ENCODE measurements around the gene ETV6. TPM values are rescaled to one million over a fixed set of nuclear protein-coding genes. Genes with fewer than 3 reads are reported as not detected.

The ETV6 gene
- total RNA-seq, 3 donors from 2014 or later, result 46.7 to 58.0 (median 57.5) TPM

DNA sequence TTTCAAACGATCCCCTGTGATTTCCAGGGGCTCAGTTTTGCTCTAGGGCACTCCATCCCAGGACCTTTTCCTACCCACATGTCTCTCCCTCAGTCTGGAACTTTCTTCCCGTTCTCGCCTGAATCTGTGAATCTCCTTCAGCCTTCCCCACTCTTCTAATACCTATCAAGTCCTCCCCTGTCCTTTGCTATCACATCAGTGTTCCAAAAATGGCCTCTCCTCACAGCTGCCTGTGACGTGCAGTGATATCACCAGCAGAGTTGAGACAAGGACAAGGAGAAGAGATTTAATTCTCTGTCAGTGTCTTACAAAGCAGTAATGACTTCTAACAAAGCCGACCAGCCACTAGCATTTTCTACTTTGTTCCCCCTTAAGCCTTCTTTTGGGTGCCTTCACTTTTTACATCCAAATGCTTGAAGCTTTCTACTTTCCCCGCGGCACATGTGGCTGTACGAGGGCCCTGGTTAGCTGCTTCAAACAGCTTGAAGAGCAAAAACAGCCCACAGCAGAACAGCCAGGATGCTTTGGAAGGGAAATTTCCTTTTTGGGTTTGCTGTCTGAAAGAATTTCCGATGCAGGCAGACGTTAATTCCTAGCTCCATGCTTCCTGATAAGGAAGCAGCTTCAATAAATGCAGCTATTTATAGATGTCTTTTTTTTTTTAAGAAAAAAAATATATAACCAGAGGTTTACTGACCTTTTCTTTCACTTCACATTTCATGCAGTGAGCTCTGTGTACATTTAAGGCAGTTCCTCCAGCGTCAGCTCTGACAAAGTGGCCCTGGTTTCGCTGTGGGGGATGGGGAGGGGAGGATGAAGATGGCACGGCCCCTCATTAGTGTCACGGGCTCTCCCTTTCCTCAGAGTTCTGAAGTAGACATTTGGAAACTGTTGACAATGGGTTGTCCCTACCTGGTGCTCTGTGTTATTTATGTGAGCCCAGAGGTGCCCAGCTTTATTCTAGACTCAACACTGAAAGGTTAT is 109.3 kb downstream of the ETV6 start:
- H3K27me3 Mint-ChIP-seq (ENCODE audit: low read depth), result no peaks in the 10 kb centered on the region
- no peaks in the 10 kb centered on the region for H3K9me3 Mint-ChIP-seq
- DNase-seq (no peak), ATAC-seq (no peak)
- no peak overlapping the region for H3K4me3 Mint-ChIP-seq
- peaks cover 38% of the 10 kb centered on the region for H3K36me3 Mint-ChIP-seq (ENCODE audit: insufficient read depth)
- peaks cover 42% of the 10 kb centered on the region for H3K4me1 Mint-ChIP-seq (ENCODE audit: low read depth)

DNA sequence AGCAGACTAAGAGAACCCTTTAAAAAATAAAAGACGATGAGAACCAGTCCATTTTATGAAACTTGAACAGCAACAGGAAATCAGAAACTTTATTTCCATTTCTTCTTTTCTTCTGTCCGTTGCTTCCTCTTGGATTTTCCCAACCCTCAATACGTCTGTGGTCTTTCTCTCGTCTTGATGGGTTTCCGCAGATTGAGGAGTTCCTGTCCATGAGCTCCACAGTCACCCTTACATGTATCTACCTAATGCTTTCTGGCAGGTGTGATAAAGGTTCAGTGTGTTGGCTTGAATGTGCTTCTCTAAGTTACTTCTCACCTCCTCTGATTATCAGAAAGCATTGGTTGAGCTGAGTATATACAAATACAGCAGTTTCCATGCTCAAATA is 110.0 kb downstream of the ETV6 start:
- Mint-ChIP-seq H3K9me3 (no peaks in the 10 kb centered on the region), H3K4me3 (no peak overlapping the region), H3K4me1 (ENCODE audit: low read depth) (peaks cover 49% of the 10 kb centered on the region), H3K27me3 (ENCODE audit: low read depth) (no peaks in the 10 kb centered on the region), H3K36me3 (ENCODE audit: insufficient read depth) (peaks cover 33% of the 10 kb centered on the region)
- no peak for ATAC-seq
- DNase-seq, result no peak

DNA sequence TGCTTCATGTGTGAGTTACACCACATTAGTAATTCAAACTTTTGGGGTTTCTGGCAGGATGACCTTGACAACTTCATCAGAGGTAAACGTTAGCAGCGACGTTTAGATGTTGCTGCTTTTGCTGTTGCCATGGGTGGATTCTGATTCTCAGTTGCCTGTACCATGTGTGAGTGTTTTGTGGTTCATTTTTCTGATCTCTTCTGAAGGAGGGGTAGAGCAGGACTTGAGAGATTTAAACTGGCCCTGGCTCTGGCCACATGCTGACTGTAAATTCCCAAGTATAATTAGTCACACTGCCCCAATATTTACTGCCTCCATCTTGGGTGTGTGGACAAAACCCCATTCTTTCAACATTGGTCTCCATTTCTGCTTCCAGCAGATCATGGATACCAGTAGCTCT is 110.4 kb downstream of the ETV6 start:
- peaks cover 30% of the 10 kb centered on the region for H3K36me3 Mint-ChIP-seq (ENCODE audit: insufficient read depth)

GRCh38 chr12:11761869-11762567 is 112.5 kb downstream of the ETV6 start:
- H3K4me3 Mint-ChIP-seq, result no peak overlapping the region
- H3K36me3 Mint-ChIP-seq (ENCODE audit: insufficient read depth), result peaks cover 26% of the 10 kb centered on the region

More for the DNA sequence above, 110.4 kb downstream of the ETV6 start:
- Mint-ChIP-seq H3K4me1 (ENCODE audit: low read depth) (peaks cover 53% of the 10 kb centered on the region), H3K4me3 (no peak overlapping the region), H3K9me3 (no peaks in the 10 kb centered on the region), H3K27me3 (ENCODE audit: low read depth) (no peaks in the 10 kb centered on the region)
- no peak for DNase-seq
- no peak for ATAC-seq

DNA sequence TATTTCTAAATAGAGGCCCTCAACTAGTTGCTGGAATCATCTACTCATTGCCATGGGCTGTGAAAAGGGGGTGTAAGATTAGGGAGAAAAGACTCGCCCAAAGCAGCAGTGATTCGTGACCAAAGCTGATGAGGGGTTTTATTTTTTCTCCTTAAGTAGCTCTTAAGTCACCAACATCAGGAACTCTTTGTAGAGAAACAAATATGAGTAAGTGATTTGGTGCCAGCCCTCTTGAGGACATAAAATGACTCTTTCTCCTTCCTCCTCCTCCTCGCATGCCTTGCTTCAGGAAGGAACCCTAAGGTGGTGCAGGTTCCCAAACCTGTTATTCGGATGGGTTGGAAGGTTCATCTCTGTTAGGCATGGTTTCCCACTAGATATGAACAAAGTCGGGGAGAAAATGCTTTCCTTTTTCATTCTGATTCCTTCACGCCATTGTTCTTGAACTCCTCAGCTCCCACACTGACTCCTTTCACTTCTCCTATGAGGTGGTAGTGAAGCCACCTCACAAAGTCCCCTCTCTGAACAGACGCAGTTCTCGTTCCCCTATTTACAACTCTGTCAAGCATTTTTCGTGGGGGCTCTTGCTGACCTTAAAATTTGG is 113.4 kb downstream of the ETV6 start:
- H3K4me1 Mint-ChIP-seq (ENCODE audit: low read depth), result peaks cover 81% of the 10 kb centered on the region
- peaks cover 29% of the 10 kb centered on the region for H3K36me3 Mint-ChIP-seq (ENCODE audit: insufficient read depth)
- DNase-seq, result no peak
- ATAC-seq, result peak; percentile 32 to 41
- no peak overlapping the region for H3K4me3 Mint-ChIP-seq
- no peaks in the 10 kb centered on the region for H3K27me3 Mint-ChIP-seq (ENCODE audit: low read depth)
- no peaks in the 10 kb centered on the region for H3K9me3 Mint-ChIP-seq

More at GRCh38 chr12:11761869-11762567, 112.5 kb downstream of the ETV6 start:
- ATAC-seq (no peak), DNase-seq (no peak)
- H3K27me3 Mint-ChIP-seq (ENCODE audit: low read depth), result no peaks in the 10 kb centered on the region
- no peaks in the 10 kb centered on the region for H3K9me3 Mint-ChIP-seq
- peaks cover 74% of the 10 kb centered on the region for H3K4me1 Mint-ChIP-seq (ENCODE audit: low read depth)

GRCh38 chr12:11763760-11764520 is 114.5 kb downstream of the ETV6 start:
- ATAC-seq (no peak), DNase-seq (no peak)
- peaks cover 24% of the 10 kb centered on the region for H3K36me3 Mint-ChIP-seq (ENCODE audit: insufficient read depth)
- H3K9me3 Mint-ChIP-seq, result no peaks in the 10 kb centered on the region
- no peak overlapping the region for H3K4me3 Mint-ChIP-seq
- H3K4me1 Mint-ChIP-seq (ENCODE audit: low read depth), result peaks cover 87% of the 10 kb centered on the region
- H3K27me3 Mint-ChIP-seq (ENCODE audit: low read depth), result no peaks in the 10 kb centered on the region

DNA sequence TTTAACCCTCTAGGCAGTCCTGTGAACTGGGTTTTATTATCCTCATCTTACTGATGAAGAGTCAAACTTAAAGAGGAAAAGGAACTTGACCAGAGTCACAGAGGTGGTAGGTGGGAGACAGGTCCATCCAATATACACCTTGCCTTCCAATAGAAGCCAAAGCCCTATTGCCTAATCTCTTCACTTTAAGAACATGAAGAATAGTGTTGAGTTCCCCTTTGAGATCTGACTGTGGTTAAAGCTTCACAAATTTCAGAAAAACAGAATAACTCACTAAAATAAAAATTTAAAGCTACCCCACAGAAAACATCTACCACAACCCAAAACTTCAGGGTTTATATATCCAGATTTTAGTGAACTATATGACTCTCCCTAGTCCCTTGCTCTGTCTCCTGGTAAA is 115.4 kb downstream of the ETV6 start:
- peak overlapping the region; percentile 8 for H3K4me3 Mint-ChIP-seq
- ATAC-seq, result no peak

GRCh38 chr12:11765421-11765816 is 115.9 kb downstream of the ETV6 start:
- DNase-seq (no peak), ATAC-seq (peak; percentile 12 to 22)
- Mint-ChIP-seq H3K9me3 (no peaks in the 10 kb centered on the region), H3K27me3 (ENCODE audit: low read depth) (no peaks in the 10 kb centered on the region), H3K36me3 (ENCODE audit: insufficient read depth) (peaks cover 29% of the 10 kb centered on the region), H3K4me1 (ENCODE audit: low read depth) (peaks cover 94% of the 10 kb centered on the region), H3K4me3 (peak overlapping the region; percentile 32)

More for the DNA sequence above, 115.4 kb downstream of the ETV6 start:
- Mint-ChIP-seq H3K36me3 (ENCODE audit: insufficient read depth) (peaks cover 28% of the 10 kb centered on the region), H3K27me3 (ENCODE audit: low read depth) (no peaks in the 10 kb centered on the region), H3K4me1 (ENCODE audit: low read depth) (peaks cover 92% of the 10 kb centered on the region), H3K9me3 (no peaks in the 10 kb centered on the region)
- DNase-seq, result no peak

DNA sequence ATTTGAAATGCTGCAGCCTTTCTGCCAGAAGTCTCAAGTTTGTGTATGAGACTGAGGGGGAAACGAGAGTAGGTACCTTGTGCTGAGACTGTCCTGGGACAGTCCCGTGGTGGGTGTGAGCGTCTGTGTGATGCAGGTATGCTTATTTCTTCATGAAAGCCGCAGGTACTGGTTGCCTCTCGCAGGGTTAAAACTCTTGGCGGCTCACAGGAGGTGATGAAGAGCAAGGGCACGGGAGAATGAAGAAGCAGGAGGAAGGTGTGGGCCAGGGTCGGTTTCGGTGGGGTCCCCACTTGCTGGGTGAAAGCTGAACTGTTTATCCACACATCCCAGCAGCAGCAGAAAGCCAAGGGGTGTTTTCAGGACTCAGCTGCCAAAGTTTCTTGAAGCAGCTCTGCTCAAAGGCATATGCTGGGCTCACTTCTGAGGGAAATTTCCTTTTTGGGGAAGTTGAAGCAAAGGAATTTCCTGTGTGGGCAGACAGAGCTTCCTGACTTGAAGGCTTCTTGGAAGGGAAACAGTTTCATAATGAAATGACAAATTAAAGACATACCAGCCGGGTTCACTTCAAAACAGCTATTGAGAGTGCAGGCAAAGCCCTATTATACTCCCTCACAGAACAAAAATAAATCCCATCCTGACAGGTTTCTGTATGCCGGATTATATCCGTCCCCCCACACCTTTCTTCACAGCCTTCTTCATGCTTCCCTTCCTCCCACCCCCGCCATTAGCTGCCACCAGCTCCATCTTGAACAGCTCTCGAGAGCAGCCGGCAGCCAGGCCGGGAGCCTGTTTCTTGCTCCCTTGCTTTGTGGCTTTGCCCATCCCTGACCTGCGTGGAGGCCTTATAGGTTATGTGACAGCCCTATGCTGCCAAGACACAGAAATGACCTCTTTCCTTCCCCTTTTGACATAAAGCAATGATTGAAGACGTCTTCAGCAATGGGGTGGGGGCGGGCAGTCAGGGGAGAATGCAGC is 116.6 kb downstream of the ETV6 start:
- peak; percentile 47 for DNase-seq
- ATAC-seq, result peak; percentile 86 to 87
- H3K4me3 Mint-ChIP-seq, result peak overlapping the region; percentile 32
- peaks cover 97% of the 10 kb centered on the region for H3K4me1 Mint-ChIP-seq (ENCODE audit: low read depth)
- no peaks in the 10 kb centered on the region for H3K9me3 Mint-ChIP-seq
- no peaks in the 10 kb centered on the region for H3K27me3 Mint-ChIP-seq (ENCODE audit: low read depth)
- H3K36me3 Mint-ChIP-seq (ENCODE audit: insufficient read depth), result peaks cover 26% of the 10 kb centered on the region

DNA sequence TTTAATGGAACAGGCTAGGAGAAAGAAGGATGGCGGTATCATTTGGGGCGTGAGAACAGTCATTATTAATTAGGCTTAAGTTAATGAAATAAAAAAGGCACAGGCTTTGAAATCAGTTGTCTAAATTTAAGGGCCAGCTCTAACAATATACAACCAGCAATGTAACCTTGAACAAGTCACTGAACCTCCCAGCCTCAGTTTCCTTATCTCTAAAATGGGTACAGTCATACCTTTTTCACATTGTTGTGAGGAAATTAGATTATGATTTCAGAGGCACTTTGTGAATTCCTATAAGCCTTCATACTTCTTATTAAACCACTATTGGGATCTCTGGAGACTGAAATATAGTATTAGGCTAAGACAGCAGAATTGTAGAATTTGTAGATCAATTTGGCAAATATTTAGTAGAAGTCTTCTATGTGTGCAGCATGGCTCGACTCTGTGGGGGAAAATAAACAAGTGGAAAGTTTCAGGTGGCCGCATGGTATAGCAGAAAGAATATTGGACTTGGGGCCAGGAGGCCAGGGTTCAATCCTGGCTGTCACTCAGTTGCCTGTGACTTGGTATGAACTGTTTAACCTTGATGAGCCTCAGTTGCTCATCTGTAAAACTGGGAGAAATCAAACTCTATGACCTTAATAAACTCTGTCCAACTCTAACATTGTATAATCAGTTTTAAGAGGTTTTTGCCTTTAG is 117.7 kb downstream of the ETV6 start:
- DNase-seq (no peak), ATAC-seq (no peak)
- H3K27me3 Mint-ChIP-seq (ENCODE audit: low read depth), result no peaks in the 10 kb centered on the region
- peaks cover 30% of the 10 kb centered on the region for H3K36me3 Mint-ChIP-seq (ENCODE audit: insufficient read depth)
- H3K4me3 Mint-ChIP-seq, result peak overlapping the region; percentile 32
- no peaks in the 10 kb centered on the region for H3K9me3 Mint-ChIP-seq
- H3K4me1 Mint-ChIP-seq (ENCODE audit: low read depth), result peaks cover 96% of the 10 kb centered on the region

GRCh38 chr12:11767798-11768197 is 118.3 kb downstream of the ETV6 start:
- ATAC-seq, result no peak
- Mint-ChIP-seq H3K36me3 (ENCODE audit: insufficient read depth) (peaks cover 33% of the 10 kb centered on the region), H3K4me1 (ENCODE audit: low read depth) (peaks cover 95% of the 10 kb centered on the region), H3K27me3 (ENCODE audit: low read depth) (no peaks in the 10 kb centered on the region), H3K9me3 (no peaks in the 10 kb centered on the region), H3K4me3 (no peak overlapping the region)
- DNase-seq, result no peak

- H3K9me3 Mint-ChIP-seq, result no peaks in the 10 kb centered on the region
- ATAC-seq (no peak), DNase-seq (no peak)
- peaks cover 90% of the 10 kb centered on the region for H3K4me1 Mint-ChIP-seq (ENCODE audit: low read depth)
- H3K36me3 Mint-ChIP-seq (ENCODE audit: insufficient read depth), result peaks cover 33% of the 10 kb centered on the region
- H3K27me3 Mint-ChIP-seq (ENCODE audit: low read depth), result no peaks in the 10 kb centered on the region
- no peak overlapping the region for H3K4me3 Mint-ChIP-seq
Observed at GRCh38 chr12:11768233-11768965, 118.9 kb downstream of the ETV6 start.
